Right lobe of liver (tissue), 6 donors: Measurements from ENCODE around the gene CYB561D2. TPM values are rescaled to one million over a fixed set of nuclear protein-coding genes. Genes with fewer than 3 reads are reported as not detected.
A peak's percentile ranks its signal among the peaks of the same experiment; 100 is the strongest.

Experiments used
- ATAC-seq, 4 donors: fragments of 200-7000 bp; cut with Tn5 transposase; one replicate each; pipeline ENCODE4 v1.9.1; 2020; ENCODE audit warnings: mild to moderate bottlenecking in 4 of 4, moderate library complexity in 4 of 4
- DNase-seq, 3 donors: peaks; one replicate each; pipeline ENCODE4 v3.0.0-alpha.2; 2020
- H3K27ac ChIP-seq, 3 donors: fragments of 200-600 bp; one replicate each; pipeline ENCODE4 v1.8.0; 2022
- H3K27me3 ChIP-seq, 2 donors: fragments of 200-600 bp; one replicate each; pipeline ENCODE4 v1.8.0; 2022
- H3K36me3 ChIP-seq, 4 donors: fragments of 200-600 bp; sonication (generic) in 1 of 4; one replicate each; pipeline versions ENCODE4 v1.5.1 to v1.8.0; 2017 to 2022; ENCODE audit warnings: control low read depth in 1 of 4
- H3K4me1 ChIP-seq, 4 donors: fragments of 200-600 bp; sonication (generic) in 1 of 4; one replicate each; pipeline versions ENCODE4 v1.5.1 to v1.8.0; 2017 to 2022; ENCODE audit warnings: control low read depth in 1 of 4
- H3K4me3 ChIP-seq, 3 donors: fragments of 200-600 bp; one replicate each; pipeline ENCODE4 v1.8.0; 2022
- H3K9me3 ChIP-seq, 4 donors: fragments of 200-600 bp; sonication (generic) in 1 of 4; one replicate each; pipeline versions ENCODE4 v1.5.1 to v1.8.0; 2017 to 2022; ENCODE audit warnings: control low read depth in 1 of 4
- POLR2A ChIP-seq: fragments of 450-650 bp; IDR thresholded peaks from one replicate; pipeline ENCODE4 v1.6.1; 2017; ENCODE audit warnings: antibody characterized with exemption, mild to moderate bottlenecking
- WGBS: methylation state at CpG from one replicate; pipeline ENCODE4 v1.1.6; 2018; ENCODE audit warnings: low coverage, low lambda C conversion rate; ENCODE audit not compliant: insufficient coverage; ENCODE audit errors: missing lambda C conversion rate; 5-methylcytosine and 5-hydroxymethylcytosine counted together
- intact Hi-C, 2 donors: fragments of 100-400 bp; cut with DNase I; formaldehyde crosslinking; loops; one replicate each; pipeline versions ENCODE4 v1.11.2 to v1.14.1; 2022
- total RNA-seq, 6 experiments: library from RNA; depleted of rRNA in 2 of 6; stranded (reverse); fragments of >200 nt in 2 of 6; fragmentation: NEBNext Ultra II Directional in 3 of 6; extraction: Animal tissue kit (Norgen Biotek cat#: 25700) in 3 of 6; gene quantifications; one replicate each; pipeline versions ENCODE4 v1.1.0 to v1.2.4, GENCODE V29; 2016 to 2023
- TF ChIP-seq, protein P1 (sequence below), 4 donors: fragments of 200-600 bp in 3 of 4; fragments of 450-650 bp in 1 of 4; IDR thresholded peaks; one replicate each; pipeline versions ENCODE4 v1.5.1 to v1.8.0; 2016 to 2022; ENCODE audit warnings: antibody characterized with exemption in 4 of 4, mild to moderate bottlenecking in 2 of 4
- donor health status: DM: no; HTN: yes; CAD: no.
- donor health status: DM: no; HTN: no; CAD: no.
- donor health status: DM: no; HTN: no; CAD: no.
- donor health status: DM: no; HTN: yes; CAD: no.
- donor health status: DM: no; HTN: yes; CAD: no.

The CYB561D2 gene
- total RNA-seq, 6 experiments from 2014 or later: 14.3 to 29.4 (median 20.7) TPM

DNA sequence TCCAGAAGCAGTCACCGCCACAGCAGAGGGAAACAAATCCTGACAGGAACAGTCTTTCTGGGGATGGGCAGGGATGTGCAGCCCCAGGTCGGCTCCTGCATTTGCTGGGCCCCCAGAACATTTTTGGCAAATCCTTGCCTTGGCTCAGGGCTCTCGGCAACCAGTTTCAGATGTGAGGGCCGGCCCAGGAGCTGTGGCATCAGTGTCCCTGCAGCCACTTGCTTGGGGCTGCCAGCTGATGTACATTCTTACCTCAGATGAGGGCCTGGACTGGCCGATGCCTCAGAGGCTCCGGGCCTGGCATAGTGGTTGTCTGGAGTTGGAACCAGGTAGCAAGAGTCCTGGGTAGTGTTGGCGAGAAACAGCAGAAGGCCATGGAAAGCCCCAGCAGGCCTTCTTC, 4.2 kb downstream of the CYB561D2 start:
- DNase-seq (no peak), ATAC-seq (no peak)
- Histone ChIP-seq H3K4me3 (no peak overlapping the region), H3K4me1 (peaks cover 0 to 54% (median 29%) of the 10 kb centered on the region in 4 donors), H3K27me3 (no peaks in the 10 kb centered on the region), H3K36me3 (peaks cover 0 to 24% (median 5%) of the 10 kb centered on the region in 4 donors), H3K9me3 (no peaks in the 10 kb centered on the region), H3K27ac (no peak overlapping the region)
- WGBS: no CpG with 5 or more reads among the region's 7 CpGs
- intact Hi-C loops: no loop called here
- TF ChIP-seq, protein P1, sequence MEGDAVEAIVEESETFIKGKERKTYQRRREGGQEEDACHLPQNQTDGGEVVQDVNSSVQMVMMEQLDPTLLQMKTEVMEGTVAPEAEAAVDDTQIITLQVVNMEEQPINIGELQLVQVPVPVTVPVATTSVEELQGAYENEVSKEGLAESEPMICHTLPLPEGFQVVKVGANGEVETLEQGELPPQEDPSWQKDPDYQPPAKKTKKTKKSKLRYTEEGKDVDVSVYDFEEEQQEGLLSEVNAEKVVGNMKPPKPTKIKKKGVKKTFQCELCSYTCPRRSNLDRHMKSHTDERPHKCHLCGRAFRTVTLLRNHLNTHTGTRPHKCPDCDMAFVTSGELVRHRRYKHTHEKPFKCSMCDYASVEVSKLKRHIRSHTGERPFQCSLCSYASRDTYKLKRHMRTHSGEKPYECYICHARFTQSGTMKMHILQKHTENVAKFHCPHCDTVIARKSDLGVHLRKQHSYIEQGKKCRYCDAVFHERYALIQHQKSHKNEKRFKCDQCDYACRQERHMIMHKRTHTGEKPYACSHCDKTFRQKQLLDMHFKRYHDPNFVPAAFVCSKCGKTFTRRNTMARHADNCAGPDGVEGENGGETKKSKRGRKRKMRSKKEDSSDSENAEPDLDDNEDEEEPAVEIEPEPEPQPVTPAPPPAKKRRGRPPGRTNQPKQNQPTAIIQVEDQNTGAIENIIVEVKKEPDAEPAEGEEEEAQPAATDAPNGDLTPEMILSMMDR (IDR thresholded peaks at IDR 0.05): no peak
- TF ChIP-seq POLR2A: no peak

DNA sequence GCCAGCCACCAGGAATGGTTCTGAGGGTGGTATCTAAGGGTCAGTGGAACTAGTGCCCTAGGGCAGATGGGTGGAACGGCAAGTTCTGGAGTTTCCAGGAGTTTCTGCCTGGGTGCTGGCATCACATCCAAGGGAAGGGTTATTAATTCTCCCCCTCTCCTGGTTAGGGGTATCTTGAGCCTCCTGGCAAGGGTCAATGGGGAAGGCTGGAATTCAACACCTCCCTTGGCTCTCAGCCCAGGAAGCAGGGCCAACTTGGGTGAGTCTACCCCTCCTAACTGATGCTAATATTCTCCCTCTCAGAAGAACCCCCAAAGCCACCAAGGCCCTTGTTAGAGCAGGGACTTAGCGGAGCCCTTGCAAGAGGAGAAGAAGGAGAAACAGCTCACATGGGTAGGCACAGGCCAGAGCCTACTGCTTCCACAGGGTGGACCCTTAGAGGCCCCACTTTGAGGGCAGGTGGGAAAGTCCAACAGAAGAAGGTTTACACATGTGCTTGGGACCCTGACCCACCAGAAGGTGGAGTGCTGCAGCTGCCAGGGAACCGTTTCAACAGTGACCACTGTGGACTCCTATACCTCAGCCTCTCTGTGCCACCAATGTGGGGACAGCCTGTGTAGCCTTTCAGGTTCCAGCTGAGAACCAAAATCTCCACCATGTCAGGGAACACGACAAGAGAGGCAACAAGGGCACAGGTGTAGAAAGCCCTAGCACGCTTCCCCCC, 5.3 kb downstream of the CYB561D2 start:
- Histone ChIP-seq H3K4me1 (peaks cover 0 to 50% (median 29%) of the 10 kb centered on the region in 4 donors), H3K4me3 (no peak overlapping the region), H3K27ac (peak overlapping the region in 1 of 3 donors; percentile 24), H3K36me3 (peaks cover 0 to 24% (median 5%) of the 10 kb centered on the region in 4 donors), H3K9me3 (no peaks in the 10 kb centered on the region), H3K27me3 (no peaks in the 10 kb centered on the region)
- 58% methylated on average over 3 of the region's 5 CpGs for WGBS
- TF ChIP-seq, protein P1 (IDR thresholded peaks at IDR 0.05): no peak
- TF ChIP-seq POLR2A: no peak
- intact Hi-C loops: no loop called here
- ATAC-seq (no peak), DNase-seq (no peak)

DNA sequence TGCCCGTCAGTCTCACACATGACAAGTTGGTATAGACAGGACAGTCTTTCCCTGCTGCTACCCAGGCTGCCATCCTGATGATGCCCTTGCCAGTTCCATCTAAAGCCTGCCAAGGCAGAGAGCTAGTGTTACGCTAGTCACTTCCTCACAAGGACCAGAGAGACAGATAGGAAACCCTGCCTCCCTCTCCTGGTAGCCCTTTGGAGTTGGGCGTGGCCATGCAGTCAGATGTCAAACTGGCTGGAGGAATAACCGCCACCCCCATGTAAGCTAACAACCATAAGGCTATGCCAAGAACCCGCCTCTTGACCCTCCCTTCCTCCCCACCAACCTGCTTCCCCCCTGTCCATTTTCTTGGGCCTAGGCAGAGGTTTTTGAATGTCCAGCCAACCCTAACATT, 5.9 kb downstream of the CYB561D2 start:
- intact Hi-C loops: no loop called here
- H3K4me3 ChIP-seq: no peak overlapping the region
- peak in 1 of 3 donors; percentile 57 for DNase-seq

DNA sequence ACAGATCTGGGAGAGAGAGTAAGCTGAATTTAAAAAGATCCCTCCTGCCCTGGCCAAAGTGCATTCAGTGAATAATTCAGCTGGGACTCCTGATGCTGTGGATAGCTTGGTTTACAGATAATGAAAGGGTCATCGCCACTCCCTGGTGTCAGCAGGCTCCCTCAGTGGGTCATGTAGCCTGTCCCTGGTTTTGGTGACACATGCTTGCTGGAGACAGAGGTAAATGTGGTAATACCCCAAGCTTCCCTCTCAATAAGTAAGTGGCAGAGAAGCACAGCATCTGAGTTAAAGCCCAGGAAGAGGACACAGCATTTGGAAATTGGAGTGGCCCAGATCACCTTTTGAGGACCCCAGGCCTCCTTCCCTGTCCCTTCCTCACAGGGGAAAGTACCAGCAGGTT, 6.8 kb downstream of the CYB561D2 start:
- intact Hi-C loops: no loop called here

More for the DNA sequence above, 5.9 kb downstream of the CYB561D2 start:
- TF ChIP-seq POLR2A: no peak
- TF ChIP-seq, protein P1 (IDR thresholded peaks at IDR 0.05): no peak
- no peak overlapping the region for H3K27ac ChIP-seq
- 55% methylated on average over 2 of the region's 5 CpGs for WGBS
- peaks cover 0 to 45% (median 26%) of the 10 kb centered on the region in 4 donors for H3K4me1 ChIP-seq
- ATAC-seq: peak in 1 of 4 donors; percentile 6
- no peaks in the 10 kb centered on the region for H3K27me3 ChIP-seq
- no peaks in the 10 kb centered on the region for H3K9me3 ChIP-seq
- H3K36me3 ChIP-seq: peaks cover 0 to 24% (median 5%) of the 10 kb centered on the region in 4 donors

More for the DNA sequence above, 6.8 kb downstream of the CYB561D2 start:
- Histone ChIP-seq H3K4me3 (peak overlapping the region; percentile 10 to 92 (median 87)), H3K27me3 (no peaks in the 10 kb centered on the region), H3K36me3 (peaks cover 0 to 24% (median 5%) of the 10 kb centered on the region in 4 donors), H3K27ac (no peak overlapping the region), H3K4me1 (peaks cover 0 to 40% (median 24%) of the 10 kb centered on the region in 4 donors), H3K9me3 (no peaks in the 10 kb centered on the region)
- ATAC-seq (peak in 1 of 4 donors; percentile 2), DNase-seq (no peak)
- WGBS: 0% methylated on average over 1 of the region's 1 CpG
- TF ChIP-seq, protein P1 (IDR thresholded peaks at IDR 0.05): no peak
- TF ChIP-seq POLR2A: no peak
